Omental fat pad (tissue), 4 donors: ENCODE data around the gene ANTKMT. TPM values are rescaled to one million over a fixed set of nuclear protein-coding genes. Genes with fewer than 3 reads are reported as not detected.
A peak's percentile ranks its signal among the peaks of the same experiment; 100 is the strongest.

Source experiments
- ATAC-seq: fragments of 150-250 bp; one replicate; pipeline ENCODE4 v1.9.1; 2016; ENCODE audit warnings: mild to moderate bottlenecking, moderate library complexity; ENCODE audit not compliant: low FRiP score
- DNase-seq: peaks from one replicate; pipeline ENCODE4 v3.0.0-alpha.2; 2019; ENCODE audit warnings: low spot score
- CTCF ChIP-seq, 3 donors: fragments of 450-650 bp; IDR thresholded peaks; one replicate each; pipeline ENCODE4 v1.5.1; 2016 to 2017; ENCODE audit warnings: antibody characterized with exemption in 3 of 3, mild to moderate bottlenecking in 3 of 3, moderate library complexity in 2 of 3
- small RNA-seq: library from RNA; depleted of rRNA; stranded (forward); fragments of <200 nt; gene quantifications from one replicate; pipeline ENCODE3, GENCODE V24; 2016
- total RNA-seq, 4 donors: library from RNA; depleted of rRNA; stranded (reverse); fragments of >200 nt; gene quantifications; one replicate each; pipeline ENCODE4 v1.1.0, GENCODE V29; 2016

Gene ANTKMT
- total RNA-seq, 4 donors from 2014 or later: 21.9 to 45.4 (median 36.2) TPM

GRCh38 chr16:769184-769784 lies 48.3 kb downstream of the ANTKMT start:
- ATAC-seq (peak; percentile 20), DNase-seq (no peak)
- no peak for TF ChIP-seq CTCF (IDR thresholded peaks at IDR 0.05)

GRCh38 chr16:769934-770333 lies 49.0 kb downstream of the ANTKMT start:
- DNase-seq (no peak), ATAC-seq (peak; percentile 16)
- no peak for TF ChIP-seq CTCF (IDR thresholded peaks at IDR 0.05)

GRCh38 chr16:770411-770810 lies 49.5 kb downstream of the ANTKMT start:
- TF ChIP-seq CTCF (IDR thresholded peaks at IDR 0.05): no peak
- DNase-seq (no peak), ATAC-seq (no peak)

Small RNAs within 50 kb of the gene (small RNA-seq; reads per million reads assigned to genes)
- not detected for gene MIR662

Other genes with a start within 250 kb of the ANTKMT start
- gene CAPN15, start 193.4 kb upstream of the ANTKMT start, total RNA-seq: 10 to 100 TPM; 16.4 to 87.2 (median 22.0) TPM
- under 1 TPM in 1 of 4 donors, not detected in 3; 0.19 TPM for gene PRR35, start 160.8 kb upstream of the ANTKMT start, total RNA-seq
- gene NHLRC4, start 154.1 kb upstream of the ANTKMT start, total RNA-seq: 1 to 10 TPM in 3 of 4 donors, under 1 TPM in 1; 0.24 to 5.5 (median 1.2) TPM
- gene PIGQ, start 151.2 kb upstream of the ANTKMT start, total RNA-seq: 10 to 100 TPM; 22.0 to 25.1 (median 23.8) TPM
- gene RAB40C, start 131.1 kb upstream of the ANTKMT start, total RNA-seq: 10 to 100 TPM; 11.6 to 20.6 (median 14.8) TPM
- under 1 TPM in 3 of 4 donors, not detected in 1; 0.19 to 0.63 (median 0.25) TPM for gene WFIKKN1, start 90.2 kb upstream of the ANTKMT start, total RNA-seq
- 100 to 1,000 TPM in 3 of 4 donors, 10 to 100 TPM in 1; 75.7 to 155 (median 111) TPM for gene METTL26, start 84.8 kb upstream of the ANTKMT start, total RNA-seq
- gene MCRIP2, start 79.3 kb upstream of the ANTKMT start, total RNA-seq: 10 to 100 TPM; 33.3 to 54.7 (median 41.3) TPM
- gene WDR90, start 71.8 kb upstream of the ANTKMT start, total RNA-seq: 10 to 100 TPM in 3 of 4 donors, 1 to 10 TPM in 1; 7.0 to 25.1 (median 21.2) TPM
- 10 to 100 TPM; 38.8 to 86.9 (median 61.5) TPM for gene RHOT2, start 53.0 kb upstream of the ANTKMT start, total RNA-seq
- gene RHBDL1, start 45.5 kb upstream of the ANTKMT start, total RNA-seq: 1 to 10 TPM in 1 of 4 donors, under 1 TPM in 2, not detected in 1; 0.44 to 1.0 (median 0.96) TPM
- gene STUB1, start 40.7 kb upstream of the ANTKMT start, total RNA-seq: 100 to 1,000 TPM; 119 to 161 (median 128) TPM
- 10 to 100 TPM; 65.8 to 79.6 (median 71.8) TPM for gene JMJD8, start 36.8 kb upstream of the ANTKMT start, total RNA-seq
- 1 to 10 TPM; 6.7 to 8.7 (median 6.9) TPM for gene WDR24, start 30.7 kb upstream of the ANTKMT start, total RNA-seq
- under 1 TPM in 3 of 4 donors, not detected in 1; 0.48 to 0.75 (median 0.56) TPM for gene FBXL16, start 15.3 kb upstream of the ANTKMT start, total RNA-seq
- 10 to 100 TPM; 13.6 to 31.2 (median 20.5) TPM for gene METRN, start 6.0 kb upstream of the ANTKMT start, total RNA-seq
- gene CCDC78, start 5.3 kb downstream of the ANTKMT start, total RNA-seq: 1 to 10 TPM in 2 of 4 donors, under 1 TPM in 2; 0.72 to 2.4 (median 1.5) TPM
- gene HAGHL, start 6.0 kb downstream of the ANTKMT start, total RNA-seq: 1 to 10 TPM in 3 of 4 donors, under 1 TPM in 1; 0.79 to 7.3 (median 4.6) TPM
- gene CIAO3, start 19.9 kb downstream of the ANTKMT start, total RNA-seq: 10 to 100 TPM; 17.6 to 26.8 (median 22.1) TPM
- 100 to 1,000 TPM in 2 of 4 donors, 10 to 100 TPM in 1, 1 to 10 TPM in 1; 1.1 to 355 (median 129) TPM for gene MSLN, start 39.6 kb downstream of the ANTKMT start, total RNA-seq
- 10 to 100 TPM in 3 of 4 donors, 1 to 10 TPM in 1; 9.6 to 20.9 (median 13.7) TPM for gene RPUSD1, start 67.2 kb downstream of the ANTKMT start, total RNA-seq
- gene CHTF18, start 67.5 kb downstream of the ANTKMT start, total RNA-seq: 10 to 100 TPM in 1 of 4 donors, 1 to 10 TPM in 3; 2.8 to 10.7 (median 4.6) TPM
- not detected for gene GNG13, start 79.6 kb downstream of the ANTKMT start, total RNA-seq
- 10 to 100 TPM; 14.9 to 33.7 (median 27.1) TPM for gene LMF1, start 249.8 kb downstream of the ANTKMT start, total RNA-seq